ENCODE results near the gene ZNF521. TPM values are rescaled to one million over a fixed set of nuclear protein-coding genes. Genes with fewer than 3 reads are reported as not detected.

ZNF521 gene
- total and polyA plus RNA-seq, 2 experiments from 2014 or later, result 3.1 to 9.2 TPM

DNA sequence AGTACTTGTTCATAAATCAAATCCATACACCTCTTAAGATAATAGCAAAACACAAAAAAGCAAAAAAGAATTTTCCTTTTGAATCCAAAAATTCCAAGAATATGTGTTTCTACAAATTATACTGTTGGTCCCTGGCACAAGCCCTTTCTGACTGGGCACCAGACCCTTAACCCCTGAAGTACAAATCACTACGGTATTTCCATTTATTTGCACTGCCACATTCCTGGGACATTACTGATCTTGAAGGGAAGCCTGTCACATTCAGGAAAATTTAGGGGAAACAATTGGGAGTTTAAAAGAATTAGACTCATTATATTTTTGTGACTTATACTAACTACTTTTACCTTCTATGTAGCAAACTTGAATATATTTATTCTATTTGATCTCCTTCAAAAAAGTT lies 98.8 kb downstream of the ZNF521 start:
- Histone ChIP-seq H3K4me1 (ENCODE audit: insufficient read depth) (no peaks in the 10 kb centered on the region), H3F3A (replicated peaks; ENCODE audit: low read depth) (no peaks in the 10 kb centered on the region), H3K4me2 (no peak overlapping the region), H3K4me3 (no peak overlapping the region), H3K27ac (ENCODE audit: low read depth) (no peak overlapping the region), H4K20me1 (replicated peaks; ENCODE audit: insufficient read depth) (no peaks in the 10 kb centered on the region), H3K36me3 (ENCODE audit: insufficient read depth) (no peaks in the 10 kb centered on the region), H2AFZ (no peak overlapping the region), H3K79me2 (replicated peaks; ENCODE audit: insufficient read depth) (no peaks in the 10 kb centered on the region), H3K9me2 (ENCODE audit: insufficient read depth) (no peaks in the 10 kb centered on the region), H3K27me3 (ENCODE audit: insufficient read depth) (no peaks in the 10 kb centered on the region)
- no peaks in the 10 kb centered on the region for H3K9me3 Mint-ChIP-seq
- no peaks in the 10 kb centered on the region for H3K27me3 Mint-ChIP-seq (ENCODE audit: insufficient read depth, low read depth, poor library complexity)
- H3K27ac Mint-ChIP-seq, result no peak overlapping the region
- H3K36me3 Mint-ChIP-seq (ENCODE audit: low read depth), result no peaks in the 10 kb centered on the region
- H3K4me3 Mint-ChIP-seq, result no peak overlapping the region
- no peak for TF ChIP-seq NANOG (IDR thresholded peaks at IDR 0.05; ENCODE audit: borderline replicate concordance)
- TF ChIP-seq JUNB (IDR thresholded peaks at IDR 0.05; ENCODE audit: unreplicated experiment), result no peak
- TF ChIP-seq, protein P1, sequence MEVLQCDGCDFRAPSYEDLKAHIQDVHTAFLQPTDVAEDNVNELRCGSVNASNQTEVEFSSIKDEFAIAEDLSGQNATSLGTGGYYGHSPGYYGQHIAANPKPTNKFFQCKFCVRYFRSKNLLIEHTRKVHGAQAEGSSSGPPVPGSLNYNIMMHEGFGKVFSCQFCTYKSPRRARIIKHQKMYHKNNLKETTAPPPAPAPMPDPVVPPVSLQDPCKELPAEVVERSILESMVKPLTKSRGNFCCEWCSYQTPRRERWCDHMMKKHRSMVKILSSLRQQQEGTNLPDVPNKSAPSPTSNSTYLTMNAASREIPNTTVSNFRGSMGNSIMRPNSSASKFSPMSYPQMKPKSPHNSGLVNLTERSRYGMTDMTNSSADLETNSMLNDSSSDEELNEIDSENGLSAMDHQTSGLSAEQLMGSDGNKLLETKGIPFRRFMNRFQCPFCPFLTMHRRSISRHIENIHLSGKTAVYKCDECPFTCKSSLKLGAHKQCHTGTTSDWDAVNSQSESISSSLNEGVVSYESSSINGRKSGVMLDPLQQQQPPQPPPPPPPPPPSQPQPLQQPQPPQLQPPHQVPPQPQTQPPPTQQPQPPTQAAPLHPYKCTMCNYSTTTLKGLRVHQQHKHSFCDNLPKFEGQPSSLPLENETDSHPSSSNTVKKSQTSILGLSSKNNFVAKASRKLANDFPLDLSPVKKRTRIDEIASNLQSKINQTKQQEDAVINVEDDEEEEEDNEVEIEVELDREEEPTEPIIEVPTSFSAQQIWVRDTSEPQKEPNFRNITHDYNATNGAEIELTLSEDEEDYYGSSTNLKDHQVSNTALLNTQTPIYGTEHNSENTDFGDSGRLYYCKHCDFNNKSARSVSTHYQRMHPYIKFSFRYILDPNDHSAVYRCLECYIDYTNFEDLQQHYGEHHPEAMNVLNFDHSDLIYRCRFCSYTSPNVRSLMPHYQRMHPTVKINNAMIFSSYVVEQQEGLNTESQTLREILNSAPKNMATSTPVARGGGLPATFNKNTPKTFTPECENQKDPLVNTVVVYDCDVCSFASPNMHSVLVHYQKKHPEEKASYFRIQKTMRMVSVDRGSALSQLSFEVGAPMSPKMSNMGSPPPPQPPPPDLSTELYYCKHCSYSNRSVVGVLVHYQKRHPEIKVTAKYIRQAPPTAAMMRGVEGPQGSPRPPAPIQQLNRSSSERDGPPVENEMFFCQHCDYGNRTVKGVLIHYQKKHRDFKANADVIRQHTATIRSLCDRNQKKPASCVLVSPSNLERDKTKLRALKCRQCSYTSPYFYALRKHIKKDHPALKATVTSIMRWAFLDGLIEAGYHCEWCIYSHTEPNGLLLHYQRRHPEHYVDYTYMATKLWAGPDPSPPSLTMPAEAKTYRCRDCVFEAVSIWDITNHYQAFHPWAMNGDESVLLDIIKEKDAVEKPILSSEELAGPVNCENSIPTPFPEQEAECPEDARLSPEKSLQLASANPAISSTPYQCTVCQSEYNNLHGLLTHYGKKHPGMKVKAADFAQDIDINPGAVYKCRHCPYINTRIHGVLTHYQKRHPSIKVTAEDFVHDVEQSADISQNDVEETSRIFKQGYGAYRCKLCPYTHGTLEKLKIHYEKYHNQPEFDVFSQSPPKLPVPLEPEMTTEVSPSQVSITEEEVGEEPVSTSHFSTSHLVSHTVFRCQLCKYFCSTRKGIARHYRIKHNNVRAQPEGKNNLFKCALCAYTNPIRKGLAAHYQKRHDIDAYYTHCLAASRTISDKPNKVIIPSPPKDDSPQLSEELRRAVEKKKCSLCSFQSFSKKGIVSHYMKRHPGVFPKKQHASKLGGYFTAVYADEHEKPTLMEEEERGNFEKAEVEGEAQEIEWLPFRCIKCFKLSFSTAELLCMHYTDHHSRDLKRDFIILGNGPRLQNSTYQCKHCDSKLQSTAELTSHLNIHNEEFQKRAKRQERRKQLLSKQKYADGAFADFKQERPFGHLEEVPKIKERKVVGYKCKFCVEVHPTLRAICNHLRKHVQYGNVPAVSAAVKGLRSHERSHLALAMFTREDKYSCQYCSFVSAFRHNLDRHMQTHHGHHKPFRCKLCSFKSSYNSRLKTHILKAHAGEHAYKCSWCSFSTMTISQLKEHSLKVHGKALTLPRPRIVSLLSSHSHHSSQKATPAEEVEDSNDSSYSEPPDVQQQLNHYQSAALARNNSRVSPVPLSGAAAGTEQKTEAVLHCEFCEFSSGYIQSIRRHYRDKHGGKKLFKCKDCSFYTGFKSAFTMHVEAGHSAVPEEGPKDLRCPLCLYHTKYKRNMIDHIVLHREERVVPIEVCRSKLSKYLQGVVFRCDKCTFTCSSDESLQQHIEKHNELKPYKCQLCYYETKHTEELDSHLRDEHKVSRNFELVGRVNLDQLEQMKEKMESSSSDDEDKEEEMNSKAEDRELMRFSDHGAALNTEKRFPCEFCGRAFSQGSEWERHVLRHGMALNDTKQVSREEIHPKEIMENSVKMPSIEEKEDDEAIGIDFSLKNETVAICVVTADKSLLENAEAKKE (CRISPR knock-in tag; IDR thresholded peaks at IDR 0.05), result no peak
- TF ChIP-seq EZH2phosphoT487 (IDR thresholded peaks at IDR 0.05; ENCODE audit: unreplicated experiment), result no peak
- TF ChIP-seq, protein P2, sequence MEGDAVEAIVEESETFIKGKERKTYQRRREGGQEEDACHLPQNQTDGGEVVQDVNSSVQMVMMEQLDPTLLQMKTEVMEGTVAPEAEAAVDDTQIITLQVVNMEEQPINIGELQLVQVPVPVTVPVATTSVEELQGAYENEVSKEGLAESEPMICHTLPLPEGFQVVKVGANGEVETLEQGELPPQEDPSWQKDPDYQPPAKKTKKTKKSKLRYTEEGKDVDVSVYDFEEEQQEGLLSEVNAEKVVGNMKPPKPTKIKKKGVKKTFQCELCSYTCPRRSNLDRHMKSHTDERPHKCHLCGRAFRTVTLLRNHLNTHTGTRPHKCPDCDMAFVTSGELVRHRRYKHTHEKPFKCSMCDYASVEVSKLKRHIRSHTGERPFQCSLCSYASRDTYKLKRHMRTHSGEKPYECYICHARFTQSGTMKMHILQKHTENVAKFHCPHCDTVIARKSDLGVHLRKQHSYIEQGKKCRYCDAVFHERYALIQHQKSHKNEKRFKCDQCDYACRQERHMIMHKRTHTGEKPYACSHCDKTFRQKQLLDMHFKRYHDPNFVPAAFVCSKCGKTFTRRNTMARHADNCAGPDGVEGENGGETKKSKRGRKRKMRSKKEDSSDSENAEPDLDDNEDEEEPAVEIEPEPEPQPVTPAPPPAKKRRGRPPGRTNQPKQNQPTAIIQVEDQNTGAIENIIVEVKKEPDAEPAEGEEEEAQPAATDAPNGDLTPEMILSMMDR (conservative IDR thresholded peaks at IDR 0.05; ENCODE audit: low read depth in 2 of 2), result no peak
- no peak for TF ChIP-seq ZNF331 (CRISPR knock-in tag; IDR thresholded peaks at IDR 0.05; ENCODE audit: low read depth)
- TF ChIP-seq POLR2AphosphoS5 (IDR thresholded peaks at IDR 0.05; ENCODE audit: low read depth), result no peak
- no peak for TF ChIP-seq EZH2 (IDR thresholded peaks at IDR 0.05; ENCODE audit: low read depth, unreplicated experiment)
- TF ChIP-seq, protein P3, sequence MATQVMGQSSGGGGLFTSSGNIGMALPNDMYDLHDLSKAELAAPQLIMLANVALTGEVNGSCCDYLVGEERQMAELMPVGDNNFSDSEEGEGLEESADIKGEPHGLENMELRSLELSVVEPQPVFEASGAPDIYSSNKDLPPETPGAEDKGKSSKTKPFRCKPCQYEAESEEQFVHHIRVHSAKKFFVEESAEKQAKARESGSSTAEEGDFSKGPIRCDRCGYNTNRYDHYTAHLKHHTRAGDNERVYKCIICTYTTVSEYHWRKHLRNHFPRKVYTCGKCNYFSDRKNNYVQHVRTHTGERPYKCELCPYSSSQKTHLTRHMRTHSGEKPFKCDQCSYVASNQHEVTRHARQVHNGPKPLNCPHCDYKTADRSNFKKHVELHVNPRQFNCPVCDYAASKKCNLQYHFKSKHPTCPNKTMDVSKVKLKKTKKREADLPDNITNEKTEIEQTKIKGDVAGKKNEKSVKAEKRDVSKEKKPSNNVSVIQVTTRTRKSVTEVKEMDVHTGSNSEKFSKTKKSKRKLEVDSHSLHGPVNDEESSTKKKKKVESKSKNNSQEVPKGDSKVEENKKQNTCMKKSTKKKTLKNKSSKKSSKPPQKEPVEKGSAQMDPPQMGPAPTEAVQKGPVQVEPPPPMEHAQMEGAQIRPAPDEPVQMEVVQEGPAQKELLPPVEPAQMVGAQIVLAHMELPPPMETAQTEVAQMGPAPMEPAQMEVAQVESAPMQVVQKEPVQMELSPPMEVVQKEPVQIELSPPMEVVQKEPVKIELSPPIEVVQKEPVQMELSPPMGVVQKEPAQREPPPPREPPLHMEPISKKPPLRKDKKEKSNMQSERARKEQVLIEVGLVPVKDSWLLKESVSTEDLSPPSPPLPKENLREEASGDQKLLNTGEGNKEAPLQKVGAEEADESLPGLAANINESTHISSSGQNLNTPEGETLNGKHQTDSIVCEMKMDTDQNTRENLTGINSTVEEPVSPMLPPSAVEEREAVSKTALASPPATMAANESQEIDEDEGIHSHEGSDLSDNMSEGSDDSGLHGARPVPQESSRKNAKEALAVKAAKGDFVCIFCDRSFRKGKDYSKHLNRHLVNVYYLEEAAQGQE (IDR thresholded peaks at IDR 0.05; ENCODE audit: unreplicated experiment), result no peak
- peaks cover 8% of the 10 kb centered on the region for H3K4me1 Mint-ChIP-seq
- DNase-seq (ENCODE audit: low spot score), result no peak
- ATAC-seq, result no peak

All from GM23338 (cell line).